ENCODE measurements around the gene PROCR.
"Not testable (repeated sequence)": the region's sequence is repeated elsewhere in the genome, so short reads cannot be mapped to it uniquely, and the experiment has no call there.

The PROCR gene

DNA sequence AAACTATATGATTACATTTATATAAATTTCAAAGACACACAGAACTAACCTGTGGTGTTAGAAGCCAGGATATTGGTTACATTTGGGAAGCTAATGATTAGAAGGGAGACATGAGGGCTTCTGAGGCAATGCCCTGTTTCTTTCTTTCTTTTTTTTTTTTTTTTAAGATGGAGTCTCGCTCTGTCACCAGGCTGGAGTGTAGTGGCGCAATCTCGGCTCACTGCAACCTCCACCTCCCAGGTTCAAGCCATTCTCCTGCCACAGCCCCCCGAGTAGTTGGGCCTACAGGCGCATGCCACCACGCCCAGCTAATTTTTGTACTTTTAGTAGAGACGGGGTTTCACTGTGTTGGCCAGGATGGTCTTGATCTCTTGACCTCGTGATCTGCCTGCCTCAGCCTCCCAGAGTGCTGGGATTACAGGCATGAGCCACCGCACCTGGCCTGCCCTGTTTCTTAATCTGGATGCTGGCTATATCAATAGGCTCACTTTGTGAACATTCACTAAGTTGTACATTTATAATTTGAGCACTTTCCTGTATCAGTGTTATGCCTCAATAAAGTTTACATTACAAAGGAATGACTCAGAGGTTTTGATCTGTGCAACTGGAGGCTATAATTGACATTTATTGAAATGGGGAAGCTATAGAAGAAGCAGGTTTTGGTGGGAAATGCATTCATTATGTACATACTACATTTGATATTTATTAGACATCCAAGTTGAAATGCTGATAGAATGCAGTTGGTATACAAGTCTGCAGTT is 21.3 kb downstream of the PROCR start:
- not testable (repeated sequence) for DNase-seq

DNA sequence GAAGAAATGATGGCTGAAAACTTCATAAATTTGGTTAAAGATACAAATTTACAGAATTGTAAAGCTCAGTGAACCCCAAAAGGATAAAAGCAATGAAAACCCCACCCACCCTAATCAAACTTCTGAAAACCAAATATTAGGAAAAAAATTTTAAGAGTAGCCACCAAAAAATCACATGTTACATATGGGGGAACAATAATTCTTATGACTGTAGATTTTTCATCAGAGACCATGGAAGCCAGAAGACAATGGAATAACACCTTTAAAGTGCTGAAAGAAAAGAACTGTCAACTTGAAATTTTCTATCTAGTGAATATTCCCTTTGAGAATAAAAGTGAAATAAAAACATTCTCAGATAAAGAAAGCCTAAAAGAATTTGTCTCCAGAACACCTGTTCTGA is 24.4 kb downstream of the PROCR start:
- no peak for DNase-seq

DNA sequence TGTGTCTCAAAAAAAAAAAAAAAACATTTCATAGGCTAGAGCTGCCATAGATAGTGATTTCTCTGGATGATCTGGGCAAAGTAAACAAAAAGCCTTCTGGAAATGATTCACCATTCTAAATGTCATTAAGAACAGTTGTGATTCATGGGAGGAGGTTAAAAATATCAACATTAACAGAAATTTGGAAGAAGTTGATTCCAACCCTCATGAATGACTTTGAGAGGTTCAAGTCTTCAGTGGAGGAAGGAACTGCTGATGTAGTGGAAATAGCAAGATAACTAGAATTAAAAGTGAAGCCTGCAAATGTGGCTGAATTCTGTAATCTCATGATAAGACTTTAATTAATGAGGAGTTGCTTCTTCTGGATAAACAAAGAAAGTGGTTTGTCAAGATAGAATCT is 27.9 kb downstream of the PROCR start:
- DNase-seq = no peak

DNA sequence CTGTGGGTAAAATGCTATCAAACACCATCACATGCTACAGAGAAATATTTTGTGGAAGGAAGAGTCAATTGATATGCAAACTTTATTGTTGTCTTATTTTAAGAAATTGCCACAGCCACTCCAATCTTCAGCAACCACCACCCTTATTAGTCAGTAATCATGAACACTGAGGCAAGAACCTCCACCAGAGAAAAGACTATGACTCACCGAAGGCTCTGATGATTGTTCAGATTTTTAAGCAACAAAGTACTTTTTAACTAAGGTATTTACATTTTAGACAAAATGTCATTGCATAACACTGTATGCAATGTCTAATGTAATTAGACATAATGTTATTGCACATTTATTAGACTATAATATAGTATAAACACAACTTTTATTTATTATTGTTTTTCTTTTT is 28.4 kb downstream of the PROCR start:
- DNase-seq = no peak

DNA sequence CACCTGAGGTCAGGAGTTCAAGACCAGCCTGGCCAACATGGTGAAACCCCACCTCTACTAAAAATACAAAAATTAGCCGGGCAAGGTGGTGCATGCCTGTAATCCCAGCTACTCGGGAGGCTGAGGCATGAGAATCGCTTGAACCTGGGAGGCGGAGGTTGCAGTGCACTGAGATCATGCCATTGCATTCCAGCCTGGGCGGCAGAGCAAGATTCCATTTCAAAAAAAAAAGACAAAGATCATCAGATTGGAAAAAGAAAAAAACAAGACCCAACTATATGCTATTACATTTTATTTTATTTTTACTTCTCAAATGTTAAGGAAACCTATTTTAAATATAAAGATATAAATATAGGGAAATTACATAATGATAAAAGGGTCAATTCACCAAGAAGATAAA is 29.6 kb downstream of the PROCR start:
- DNase-seq = not testable (repeated sequence)

DNA sequence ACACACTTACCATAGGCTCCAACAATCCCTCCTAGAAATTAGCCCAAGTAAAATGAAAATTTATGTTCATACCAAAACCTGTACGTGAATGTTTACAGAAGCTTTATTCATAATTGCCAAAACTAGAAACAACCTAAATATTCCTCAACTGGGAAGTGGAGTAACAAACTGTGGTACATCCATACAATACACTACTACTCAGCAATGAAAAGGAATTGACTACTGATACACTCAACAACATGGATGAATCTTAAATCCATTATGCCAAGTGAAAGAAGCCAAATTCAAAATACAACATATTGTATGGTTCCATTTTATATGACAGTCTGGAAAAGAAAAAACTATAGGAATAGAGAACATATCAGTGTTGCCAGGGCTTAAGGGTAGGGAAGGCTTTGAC is 34.9 kb downstream of the PROCR start:
- no peak for DNase-seq

DNA sequence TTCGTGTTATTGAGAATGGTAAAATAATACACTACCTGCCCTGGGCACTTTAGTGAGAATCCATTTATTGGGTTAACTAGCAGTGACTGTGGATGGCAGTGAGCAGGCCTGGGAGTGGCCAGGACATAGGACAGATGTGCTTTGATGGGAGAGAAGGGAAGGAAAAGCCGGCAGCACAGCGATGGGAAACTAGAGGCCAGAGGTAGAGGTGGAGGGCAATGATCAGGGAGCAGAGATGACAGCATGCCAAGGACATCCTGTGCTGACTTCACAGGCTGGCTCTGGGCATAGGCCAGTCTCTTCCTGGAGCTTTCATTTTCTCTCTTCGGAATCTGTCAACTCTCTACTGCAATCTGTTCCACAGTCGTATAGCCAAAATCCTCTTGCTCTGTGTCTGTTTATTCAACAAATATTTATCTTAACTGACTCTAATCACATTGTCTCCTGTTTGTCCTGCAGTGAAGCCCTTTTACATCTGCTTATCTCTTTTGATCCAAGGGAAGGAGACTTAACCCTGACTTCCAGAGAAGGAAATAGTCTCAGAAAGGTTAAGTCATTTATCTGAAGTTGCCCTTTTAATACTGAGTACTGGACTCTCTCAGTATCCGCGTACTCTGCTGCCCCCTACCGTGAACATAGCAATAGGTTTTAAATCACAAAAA is 36.2 kb downstream of the PROCR start:
- peak; percentile 80 for DNase-seq

DNA sequence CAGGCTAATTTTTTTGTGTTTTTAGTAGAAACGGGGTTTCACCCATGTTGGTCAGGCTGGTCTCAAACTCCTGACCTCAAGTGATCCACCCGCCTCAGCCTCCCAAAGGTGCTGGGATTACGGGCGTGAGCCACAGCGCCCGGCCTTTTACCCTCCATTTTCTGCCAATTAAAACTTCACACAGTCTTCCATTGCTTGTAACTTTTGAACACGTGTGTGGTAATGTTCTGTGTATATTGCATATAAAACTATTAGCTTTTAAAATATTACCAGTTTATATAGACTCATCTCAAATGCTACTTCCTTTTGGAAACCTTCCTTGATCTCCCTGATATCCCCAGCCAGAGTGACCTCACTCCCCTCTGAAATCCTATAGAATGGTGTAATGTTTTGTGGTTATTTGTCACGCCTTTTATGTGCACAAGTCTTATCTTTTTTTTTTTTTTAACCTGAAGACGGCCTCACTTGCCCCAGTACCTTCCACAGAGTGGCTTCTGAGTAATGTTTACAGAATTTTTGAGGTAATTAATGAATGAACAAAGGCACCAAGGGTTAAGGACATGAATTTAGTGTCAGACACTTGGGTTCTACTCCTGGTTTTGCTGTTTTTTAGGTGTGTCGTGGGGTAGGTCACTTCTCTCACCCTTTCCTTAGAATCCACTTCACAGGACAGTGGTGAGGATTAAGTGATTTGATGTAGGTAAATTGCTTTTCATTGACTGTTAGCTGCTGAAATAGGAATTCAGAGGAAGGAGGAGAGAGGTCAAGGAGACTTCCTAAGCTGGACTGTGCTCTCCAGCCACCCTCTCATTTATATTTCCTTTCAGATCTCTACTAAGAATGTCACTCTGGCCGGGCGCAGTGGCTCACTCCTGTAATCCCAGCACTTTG is 43.4 kb downstream of the PROCR start:
- DNase-seq = no peak

DNA sequence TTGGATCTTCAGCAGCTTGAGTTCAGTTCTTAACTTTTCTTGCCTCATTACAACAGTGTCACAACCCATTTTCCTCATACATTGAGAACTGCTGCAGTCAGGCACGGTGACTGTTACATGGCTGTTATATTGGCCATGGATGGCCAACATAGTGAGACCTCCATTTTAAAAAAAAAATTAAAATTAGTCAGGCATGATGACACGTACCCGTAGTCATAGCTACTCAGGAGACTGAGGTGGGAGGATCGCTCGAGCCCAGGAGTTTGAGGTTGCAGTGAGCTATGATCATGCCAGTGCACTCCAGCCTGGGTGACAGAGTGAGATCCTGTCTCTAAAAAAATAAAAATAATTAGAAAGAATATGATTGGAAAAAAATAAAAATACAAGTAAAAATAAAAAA is 44.7 kb downstream of the PROCR start:
- no peak for DNase-seq

DNA sequence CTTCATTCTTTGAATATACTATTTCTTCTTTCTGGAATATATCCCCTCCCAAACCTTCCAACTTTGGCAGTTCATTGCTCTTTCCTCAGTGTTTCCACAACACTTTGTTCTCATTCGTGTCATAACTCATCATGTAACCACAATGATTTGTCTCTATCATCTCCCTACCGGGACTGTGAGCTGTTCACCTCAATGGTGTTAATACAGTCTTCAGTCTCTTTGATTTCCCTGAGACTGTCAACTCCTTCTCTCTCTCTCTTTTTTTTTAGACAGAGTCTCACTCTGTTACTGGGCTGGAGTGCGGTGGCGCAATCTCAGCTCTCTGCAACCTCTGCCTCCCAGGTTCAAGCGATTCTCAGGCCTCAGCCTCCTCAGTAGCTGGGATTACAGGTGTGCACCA is 52.1 kb downstream of the PROCR start:
- no peak for DNase-seq

DNA sequence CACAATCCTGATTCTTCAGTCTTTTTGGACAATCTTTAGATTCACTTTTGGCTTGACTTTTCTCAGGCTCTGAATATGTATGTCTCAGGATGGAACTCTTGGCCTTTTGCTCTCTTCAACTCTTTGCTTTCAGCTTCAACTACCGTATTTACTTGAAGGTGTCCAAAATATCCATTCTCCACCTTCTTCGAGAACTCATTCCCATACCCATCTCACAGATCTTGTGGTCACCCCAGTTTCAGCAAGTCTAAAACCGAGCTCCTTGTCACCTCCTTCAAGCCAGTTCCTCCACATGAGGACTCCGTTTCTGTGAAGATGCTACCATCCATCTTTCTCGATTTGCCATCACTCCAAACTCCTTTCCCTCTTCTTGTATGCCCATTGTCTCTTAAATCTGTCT is 52.7 kb downstream of the PROCR start:
- DNase-seq = no peak

DNA sequence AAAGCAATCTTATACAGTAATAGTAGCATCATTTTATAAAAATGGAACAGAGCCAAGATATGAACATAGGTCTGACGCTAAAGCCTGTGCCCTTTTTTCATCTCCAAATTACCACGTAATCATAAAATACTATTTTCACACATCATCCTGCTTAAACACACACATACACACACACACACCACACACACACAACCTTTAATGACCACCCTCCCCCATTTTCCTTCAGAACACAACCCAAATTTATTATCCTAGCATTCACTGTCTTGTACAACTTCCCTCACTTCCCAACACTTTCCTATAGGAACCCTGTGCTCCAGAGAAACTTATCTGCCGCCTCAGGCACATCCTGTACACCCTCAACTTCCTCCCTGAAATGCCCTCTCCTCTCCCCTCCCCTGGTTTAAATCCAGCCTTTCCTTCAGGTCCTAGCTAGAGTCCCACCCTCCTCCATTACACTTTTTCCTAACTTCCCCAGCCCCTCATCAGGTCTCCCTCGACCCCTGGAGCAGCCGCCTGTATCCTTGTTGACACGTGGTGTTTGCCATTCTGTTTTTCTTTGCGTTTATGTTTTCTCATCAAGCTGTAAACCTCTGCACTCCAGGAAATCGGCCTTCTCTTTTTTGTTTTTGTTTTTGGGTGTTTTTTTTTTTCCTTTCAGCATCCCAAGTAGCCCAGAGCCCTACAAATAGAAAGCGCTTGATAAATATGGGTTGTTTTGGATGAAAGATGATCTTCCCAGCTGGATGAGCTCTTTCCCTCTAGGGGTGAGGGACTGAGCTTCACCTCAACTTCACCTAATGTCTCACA is 53.6 kb downstream of the PROCR start:
- no peak for DNase-seq

DNA sequence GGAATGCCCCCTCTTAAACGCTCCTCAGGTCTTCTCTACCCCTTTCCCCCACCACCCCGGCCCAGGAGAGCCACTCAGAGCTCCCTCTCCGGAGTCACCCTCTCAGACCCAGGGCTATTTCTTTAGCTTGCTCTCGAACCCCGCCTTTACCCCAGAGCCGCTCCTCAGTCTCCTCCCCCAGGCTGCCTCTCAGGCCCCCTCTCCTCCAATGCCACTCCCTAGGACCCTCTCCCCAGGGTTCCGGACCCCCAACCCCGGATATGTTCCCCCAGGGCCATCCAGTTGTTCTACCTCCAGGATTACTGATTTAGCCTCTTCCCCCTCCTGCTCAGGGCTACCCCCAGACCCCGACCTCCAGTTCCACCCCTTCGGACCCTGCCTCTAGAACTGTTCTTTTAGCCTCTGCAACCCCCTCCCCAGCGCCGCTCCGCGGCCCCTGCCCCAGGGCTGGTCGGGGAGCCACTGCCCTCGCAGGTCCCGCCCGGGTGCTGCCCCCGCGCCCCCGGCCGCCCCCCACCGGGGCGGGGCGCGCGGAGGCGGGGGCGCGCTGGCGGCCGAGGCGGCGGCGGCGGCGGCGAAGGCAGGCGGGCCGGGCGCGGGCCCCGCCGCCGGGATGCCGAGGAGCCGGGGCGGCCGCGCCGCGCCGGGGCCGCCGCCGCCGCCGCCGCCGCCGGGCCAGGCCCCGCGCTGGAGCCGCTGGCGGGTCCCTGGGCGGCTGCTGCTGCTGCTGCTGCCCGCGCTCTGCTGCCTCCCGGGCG is 54.4 kb downstream of the PROCR start, which contains the start of gene MMP24:
Gene MMP24 (plus strand): TSS at position 565 of the 758 bp plus-strand sequence. CDS start 49 bp downstream, at position 614.
- DNase-seq = no peak
